HL-60/S4 (cell line): ENCODE measurements around the gene COL4A4.

Experiments used
- in situ Hi-C: fragments of 300-500 bp; cut with MboI; formaldehyde crosslinking; loops from 2 replicates; pipeline ENCODE4 v1.14.3; 2022; ENCODE audit warnings: low sequenced_read_pairs

COL4A4 gene

GRCh38 chr2:227163485-227163997, 464 bp downstream of the COL4A4 start:
- in situ Hi-C loops: no loop called here

GRCh38 chr2:227161947-227162346, 2.1 kb downstream of the COL4A4 start:
- in situ Hi-C loops: no loop called here

- in situ Hi-C loops: no loop called here
Observed at GRCh38 chr2:227160164-227160563, 3.8 kb downstream of the COL4A4 start.

GRCh38 chr2:227154986-227155774, 8.8 kb downstream of the COL4A4 start:
- in situ Hi-C loops: no loop called here

GRCh38 chr2:227153758-227154486, 10.1 kb downstream of the COL4A4 start:
- in situ Hi-C loops: no loop called here

GRCh38 chr2:227153307-227153706, 10.7 kb downstream of the COL4A4 start:
- in situ Hi-C loops: no loop called here

- in situ Hi-C loops: no loop called here
Observed at GRCh38 chr2:227152093-227152766, 11.8 kb downstream of the COL4A4 start.

- in situ Hi-C loops: no loop called here
Observed at GRCh38 chr2:227150222-227150936, 13.6 kb downstream of the COL4A4 start.

GRCh38 chr2:227148106-227148505, 15.9 kb downstream of the COL4A4 start:
- in situ Hi-C loops: loop anchor here (25.0 kb wide), 2 partner anchors 614 to 714 kb away; partner anchors contain the start of gene DAW1

- in situ Hi-C loops: loop anchor here (25.0 kb wide), 2 partner anchors 615 to 715 kb away; partner anchors contain the start of gene DAW1
Observed at GRCh38 chr2:227147023-227147422, 17.0 kb downstream of the COL4A4 start.

- in situ Hi-C loops: loop anchor here (25.0 kb wide), 2 partner anchors 616 to 716 kb away; partner anchors contain the start of gene DAW1
Observed at GRCh38 chr2:227146456-227146855, 17.5 kb downstream of the COL4A4 start.

- in situ Hi-C loops: loop anchor here (25.0 kb wide), 2 partner anchors 618 to 718 kb away; partner anchors contain the start of gene DAW1
Observed at GRCh38 chr2:227143895-227144294, 20.1 kb downstream of the COL4A4 start.

GRCh38 chr2:227141301-227141700, 22.7 kb downstream of the COL4A4 start:
- in situ Hi-C loops: loop anchor here (25.0 kb wide), 2 partner anchors 621 to 721 kb away; partner anchors contain the start of gene DAW1

- in situ Hi-C loops: loop anchor here (25.0 kb wide), 2 partner anchors 628 to 728 kb away; partner anchors contain the start of gene DAW1
Observed at GRCh38 chr2:227134591-227134990, 29.4 kb downstream of the COL4A4 start.

- in situ Hi-C loops: loop anchor here (25.0 kb wide), 2 partner anchors 629 to 729 kb away; partner anchors contain the start of gene DAW1
Observed at GRCh38 chr2:227132986-227133385, 31.0 kb downstream of the COL4A4 start.

GRCh38 chr2:227130636-227131035, 33.4 kb downstream of the COL4A4 start:
- in situ Hi-C loops: loop anchor here (25.0 kb wide), 2 partner anchors 632 to 732 kb away; partner anchors contain the start of gene DAW1

- in situ Hi-C loops: loop anchor here (25.0 kb wide), 2 partner anchors 635 to 735 kb away; partner anchors contain the start of gene DAW1
Observed at GRCh38 chr2:227127201-227127600, 36.8 kb downstream of the COL4A4 start.

GRCh38 chr2:227125506-227125905, 38.5 kb downstream of the COL4A4 start:
- in situ Hi-C loops: loop anchor here (25.0 kb wide), 2 partner anchors 637 to 737 kb away; partner anchors contain the start of gene DAW1

- in situ Hi-C loops: loop anchor here (25.0 kb wide), 2 partner anchors 637 to 737 kb away; partner anchors contain the start of gene DAW1
Observed at GRCh38 chr2:227124811-227125210, 39.2 kb downstream of the COL4A4 start.

GRCh38 chr2:227123697-227124096, 40.3 kb downstream of the COL4A4 start:
- in situ Hi-C loops: no loop called here
